Naive thymus-derived CD4-positive, alpha-beta T cell (primary cell): ENCODE measurements around the gene PDE4D. TPM values are rescaled to one million over a fixed set of nuclear protein-coding genes. Genes with fewer than 3 reads are reported as not detected.
A peak's percentile ranks its signal among the peaks of the same experiment; 100 is the strongest.

Source experiments
- ATAC-seq: fragments of 150-1000 bp; cut with Tn5 transposase; 2 replicates; pipeline ENCODE4 v1.10.0; 2021; ENCODE audit warnings: mild to moderate bottlenecking, moderate library complexity
- CTCF ChIA-PET: fragments of 350-600 bp; sonication (Branson Sonifier 250); formaldehyde crosslinking; loops from one replicate; lab custom pipeline; 2021; ENCODE audit warnings: antibody characterized with exemption; lab: Charles Lee
- POLR2A ChIA-PET: fragments of 350-600 bp; sonication (Branson Sonifier 250); formaldehyde crosslinking; loops from one replicate; lab custom pipeline; 2021; ENCODE audit warnings: antibody characterized with exemption, inconsistent platforms; lab: Charles Lee
- DNase-seq, 9 donors: peaks; one replicate each; pipeline versions ENCODE4 v3.0.0 to v3.0.0-alpha.2; 2020 to 2022; ENCODE audit warnings: mixed read lengths in 1 of 9
- H3K27ac ChIP-seq: one replicate; pipeline ENCODE4 v1.7.0; 2013; ENCODE audit warnings: mild to moderate bottlenecking, low read depth, low read length, moderate library complexity
- H3K27me3 ChIP-seq, 2 donors: one replicate each; pipeline ENCODE4 v1.7.0; 2013; ENCODE audit warnings: low read length in 2 of 2, mild to moderate bottlenecking in 2 of 2, moderate library complexity in 2 of 2; ENCODE audit not compliant: control insufficient read depth in 2 of 2, insufficient read depth in 2 of 2
- H3K36me3 ChIP-seq, 3 experiments: 1 replicate in 2 of 3; 2 replicates in 1 of 3; pipeline ENCODE4 v1.7.0; 2013; ENCODE audit warnings: low read length in 3 of 3, mild to moderate bottlenecking in 3 of 3, moderate library complexity in 1 of 3; ENCODE audit not compliant: insufficient read depth in 3 of 3, control insufficient read depth in 2 of 3
- H3K4me1 ChIP-seq, 2 donors: one replicate each; pipeline ENCODE4 v1.7.0; 2013; ENCODE audit warnings: low read length in 2 of 2, mild to moderate bottlenecking in 2 of 2, moderate library complexity in 1 of 2; ENCODE audit not compliant: control insufficient read depth in 2 of 2, insufficient read depth in 2 of 2
- H3K4me3 ChIP-seq: 2 replicates; pipeline ENCODE4 v1.7.0; 2013; ENCODE audit warnings: mild to moderate bottlenecking, low read length
- H3K9me3 ChIP-seq, 3 experiments: 1 replicate in 2 of 3; 2 replicates in 1 of 3; pipeline ENCODE4 v1.7.0; 2013; ENCODE audit warnings: low read length in 3 of 3; ENCODE audit not compliant: control insufficient read depth in 2 of 3
- H3K27ac Mint-ChIP-seq, 9 donors: one replicate each; pipeline ENCODE4 v1.8.0; 2020 to 2022; ENCODE audit warnings: mixed read lengths in 9 of 9, mild to moderate bottlenecking in 8 of 9, moderate library complexity in 5 of 9, inconsistent platforms in 2 of 9
- H3K27me3 Mint-ChIP-seq, 5 donors: one replicate each; pipeline ENCODE4 v1.8.0; 2021 to 2022; ENCODE audit warnings: mixed read lengths in 5 of 5, mild to moderate bottlenecking in 1 of 5
- H3K36me3 Mint-ChIP-seq, 5 donors: one replicate each; pipeline ENCODE4 v1.8.0; 2020 to 2022; ENCODE audit warnings: mixed read lengths in 5 of 5, mild to moderate bottlenecking in 3 of 5, inconsistent platforms in 1 of 5
- H3K4me1 Mint-ChIP-seq, 7 donors: one replicate each; pipeline ENCODE4 v1.8.0; 2020 to 2022; ENCODE audit warnings: mixed read lengths in 7 of 7, mild to moderate bottlenecking in 3 of 7, inconsistent platforms in 1 of 7
- H3K4me3 Mint-ChIP-seq, 10 donors: one replicate each; pipeline ENCODE4 v1.8.0; 2020 to 2022; ENCODE audit warnings: mild to moderate bottlenecking in 10 of 10, mixed read lengths in 10 of 10, moderate library complexity in 6 of 10, inconsistent platforms in 2 of 10
- H3K9me3 Mint-ChIP-seq, 11 donors: one replicate each; pipeline ENCODE4 v1.8.0; 2020 to 2022; ENCODE audit warnings: mixed read lengths in 11 of 11, mild to moderate bottlenecking in 4 of 11, inconsistent platforms in 1 of 11, moderate library complexity in 1 of 11
- intact Hi-C, 2 donors: fragments of 100-400 bp; cut with micrococcal nuclease; formaldehyde crosslinking; loops; one replicate each; pipeline ENCODE4 v1.15.1; 2023
- polyA plus RNA-seq, 2 donors: library from polyadenylated mRNA; unstranded; fragments of 300-500 nt; fragmentation: Illumina TruSeq; gene quantifications; one replicate each; pipeline ENCODE4 v1.2.3, GENCODE V29; 2021
- total RNA-seq, 6 experiments: library from RNA in 5 of 6; stranded (reverse) in 5 of 6; gene quantifications; 1 replicate in 5 of 6; 2 replicates in 1 of 6; pipeline ENCODE4 v1.2.3 and lab custom pipeline; 2021 to 2026

PDE4D gene
- total and polyA plus RNA-seq, 7 experiments from 2014 or later, result 4.9 to 102 (median 38.8) TPM

DNA sequence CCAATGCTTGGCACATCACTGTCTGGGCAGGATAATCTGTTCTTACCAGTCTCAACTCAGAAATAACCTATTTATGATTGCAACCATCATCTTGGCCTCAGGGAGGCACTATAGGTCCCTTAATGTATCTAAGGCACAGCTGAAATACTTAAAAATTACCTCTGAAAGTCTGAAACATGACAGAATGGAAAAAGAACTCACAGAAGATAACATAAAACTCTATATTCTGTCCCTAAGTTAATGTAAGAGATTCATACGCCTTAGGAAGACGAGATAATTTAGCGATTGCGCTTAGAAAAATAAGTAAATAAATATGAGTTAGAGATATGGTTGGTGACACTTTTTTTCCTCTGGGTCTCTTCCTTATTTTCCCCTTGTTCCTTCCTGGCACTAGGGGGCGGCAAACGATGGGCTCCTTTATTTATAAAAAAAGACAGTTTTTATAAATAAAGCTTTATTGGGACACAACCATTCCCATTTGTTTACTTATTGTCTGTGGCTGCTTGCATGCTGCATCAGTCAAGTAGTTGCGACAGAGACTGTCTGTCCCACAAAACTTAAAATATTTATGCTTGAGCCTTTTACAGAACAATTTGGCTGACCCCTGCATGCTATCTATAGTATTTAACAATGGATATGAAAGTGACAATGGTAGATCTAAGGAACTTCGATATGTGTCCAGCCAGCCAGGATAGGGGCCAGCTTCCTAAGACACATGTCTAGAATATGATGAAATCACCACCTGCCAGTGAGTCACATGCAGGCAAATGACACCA lies 79.6 kb downstream of the PDE4D start:
- intact Hi-C loops, result loop anchor here (5.0 to 10.0 kb wide), 5 partner anchors 351 to 1143 kb away; no protein-coding TSS in a partner anchor
- H3K4me3 Mint-ChIP-seq, result no peak overlapping the region
- H3K9me3 Mint-ChIP-seq, result no peaks in the 10 kb centered on the region

DNA sequence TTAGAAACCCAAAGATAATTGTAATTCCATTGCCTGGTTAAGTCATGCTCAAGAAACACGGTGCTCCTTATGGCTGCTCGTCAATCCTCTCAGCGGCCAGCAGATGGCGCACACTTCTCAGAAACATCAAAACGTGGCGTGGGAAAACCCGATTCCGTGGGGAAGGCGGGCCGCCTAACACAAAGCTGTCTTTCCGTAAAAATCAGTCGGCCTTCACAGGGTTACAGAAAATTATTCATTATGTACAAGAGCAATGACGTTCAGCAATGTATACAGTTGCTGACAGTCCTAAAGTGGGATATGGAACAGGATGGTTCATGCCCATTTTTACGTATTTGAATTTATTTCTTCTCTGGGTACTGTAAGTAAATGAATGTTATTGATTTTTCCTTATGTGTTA lies 83.5 kb downstream of the PDE4D start:
- H3K4me3 ChIP-seq, result no peak overlapping the region
- Mint-ChIP-seq H3K27me3 (peaks cover 5 to 18% (median 15%) of the 10 kb centered on the region in 5 donors), H3K36me3 (no peaks in the 10 kb centered on the region), H3K4me1 (peaks cover 0 to 5% (median 1%) of the 10 kb centered on the region in 7 donors), H3K27ac (no peak overlapping the region), H3K9me3 (no peaks in the 10 kb centered on the region), H3K4me3 (peak overlapping the region in 4 of 10 donors; percentile 24 to 66 (median 42))
- ChIA-PET CTCF (interaction anchor here (0.8 to 1.3 kb wide), 5 partner anchors 11 to 858 kb away, joined by 3 to 7 read pairs (median 4); no protein-coding TSS in a partner anchor), POLR2A (no interaction called here)
- no peaks in the 10 kb centered on the region for H3K36me3 ChIP-seq
- no peak overlapping the region for H3K27ac ChIP-seq
- H3K27me3 ChIP-seq, result no peaks in the 10 kb centered on the region
- no peaks in the 10 kb centered on the region for H3K4me1 ChIP-seq
- DNase-seq, result peak in 8 of 9 donors; percentile 25 to 58 (median 40)
- peak; percentile 73 for ATAC-seq
- intact Hi-C loops, result loop anchor here (1.0 to 10.0 kb wide), 6 partner anchors 355 to 1147 kb away; no protein-coding TSS in a partner anchor
- H3K9me3 ChIP-seq, result no peaks in the 10 kb centered on the region

More for the DNA sequence above, 79.6 kb downstream of the PDE4D start:
- H3K27me3 ChIP-seq, result no peaks in the 10 kb centered on the region
- CTCF ChIA-PET, result no interaction called here
- no peak overlapping the region for H3K4me3 ChIP-seq
- peak; percentile 72 for ATAC-seq
- H3K4me1 ChIP-seq, result no peaks in the 10 kb centered on the region
- no peaks in the 10 kb centered on the region for H3K9me3 ChIP-seq
- DNase-seq, result peak in 1 of 9 donors; percentile 12
- no peak overlapping the region for H3K27ac ChIP-seq
- Mint-ChIP-seq H3K27ac (no peak overlapping the region), H3K27me3 (peaks cover 15 to 18% (median 18%) of the 10 kb centered on the region in 5 donors), H3K4me1 (peaks cover 0 to 5% (median 1%) of the 10 kb centered on the region in 7 donors), H3K36me3 (no peaks in the 10 kb centered on the region)
- no peaks in the 10 kb centered on the region for H3K36me3 ChIP-seq
- POLR2A ChIA-PET, result no interaction called here

DNA sequence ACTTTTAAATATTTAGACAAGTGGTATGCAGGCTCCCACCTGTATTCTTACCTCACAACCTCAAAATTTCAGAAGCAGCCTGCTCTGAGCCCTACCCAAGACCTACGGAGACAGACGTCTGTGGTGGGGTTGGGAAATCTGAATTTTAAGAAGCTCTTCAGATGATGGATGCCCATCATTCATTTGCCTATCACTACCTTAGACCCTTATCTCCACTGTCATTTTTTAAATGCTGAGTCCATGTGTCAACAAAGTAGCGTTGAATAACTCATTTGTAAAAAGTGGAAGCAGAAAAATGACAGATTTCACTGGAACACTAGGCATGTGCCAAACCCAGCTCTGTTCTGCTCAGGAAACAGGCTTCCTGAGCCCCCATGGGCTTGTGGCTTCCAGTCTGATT lies 85.7 kb downstream of the PDE4D start:
- Mint-ChIP-seq H3K4me1 (peaks cover 0 to 5% (median 1%) of the 10 kb centered on the region in 7 donors), H3K27ac (no peak overlapping the region), H3K9me3 (no peaks in the 10 kb centered on the region), H3K4me3 (no peak overlapping the region), H3K36me3 (no peaks in the 10 kb centered on the region), H3K27me3 (peaks cover 7 to 20% (median 17%) of the 10 kb centered on the region in 5 donors)
- ATAC-seq (no peak), DNase-seq (no peak)
- POLR2A ChIA-PET, result no interaction called here
- Histone ChIP-seq H3K4me3 (no peak overlapping the region), H3K9me3 (no peaks in the 10 kb centered on the region), H3K4me1 (no peaks in the 10 kb centered on the region), H3K36me3 (no peaks in the 10 kb centered on the region), H3K27ac (no peak overlapping the region), H3K27me3 (no peaks in the 10 kb centered on the region)
- CTCF ChIA-PET, result interaction anchor here (0.6 to 1.2 kb wide), 2 partner anchors 12 to 960 kb away, joined by 3 read pairs; no protein-coding TSS in a partner anchor
- intact Hi-C loops, result no loop called here

DNA sequence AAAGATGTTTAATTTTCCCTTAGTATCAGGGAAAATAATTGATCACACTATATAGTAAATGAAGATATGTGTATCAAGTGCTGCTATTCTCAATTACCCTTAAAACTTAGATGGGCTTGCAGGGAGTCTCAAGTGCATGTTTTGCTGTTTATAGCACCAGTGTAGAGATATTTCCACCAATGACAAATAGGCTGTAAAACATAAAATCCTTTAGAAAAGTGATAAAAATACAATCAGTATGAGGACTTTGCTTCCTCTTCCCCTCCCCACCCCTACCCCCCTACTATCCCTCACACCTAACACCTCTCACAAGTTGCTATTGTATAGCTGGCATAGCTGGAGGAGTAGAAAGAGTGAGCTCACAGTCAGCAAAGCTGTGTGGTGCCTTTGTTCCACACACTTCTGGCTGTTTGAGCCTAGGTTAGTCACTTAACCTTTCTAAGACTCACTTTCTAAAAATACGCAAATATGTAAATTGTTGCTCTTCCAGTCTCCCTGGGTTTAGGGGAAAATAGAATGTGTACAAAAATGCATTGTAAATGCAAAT lies 93.1 kb downstream of the PDE4D start:
- Mint-ChIP-seq H3K4me3 (no peak overlapping the region), H3K36me3 (no peaks in the 10 kb centered on the region), H3K9me3 (no peaks in the 10 kb centered on the region), H3K4me1 (no peaks in the 10 kb centered on the region), H3K27me3 (peaks cover 0 to 11% (median 5%) of the 10 kb centered on the region in 5 donors), H3K27ac (no peak overlapping the region)
- Histone ChIP-seq H3K36me3 (no peaks in the 10 kb centered on the region), H3K4me1 (peaks cover 0 to 6% of the 10 kb centered on the region in 2 donors), H3K27ac (no peak overlapping the region), H3K4me3 (no peak overlapping the region), H3K27me3 (no peaks in the 10 kb centered on the region), H3K9me3 (no peaks in the 10 kb centered on the region)
- ATAC-seq (no peak), DNase-seq (no peak)
- POLR2A ChIA-PET, result no interaction called here
- CTCF ChIA-PET, result interaction anchor here (0.6 to 2.5 kb wide), 10 partner anchors 10 to 919 kb away, joined by 3 to 27 read pairs (median 4); no protein-coding TSS in a partner anchor
- intact Hi-C loops, result loop anchor here (1.0 to 5.0 kb wide), 8 partner anchors 128 to 928 kb away; no protein-coding TSS in a partner anchor

DNA sequence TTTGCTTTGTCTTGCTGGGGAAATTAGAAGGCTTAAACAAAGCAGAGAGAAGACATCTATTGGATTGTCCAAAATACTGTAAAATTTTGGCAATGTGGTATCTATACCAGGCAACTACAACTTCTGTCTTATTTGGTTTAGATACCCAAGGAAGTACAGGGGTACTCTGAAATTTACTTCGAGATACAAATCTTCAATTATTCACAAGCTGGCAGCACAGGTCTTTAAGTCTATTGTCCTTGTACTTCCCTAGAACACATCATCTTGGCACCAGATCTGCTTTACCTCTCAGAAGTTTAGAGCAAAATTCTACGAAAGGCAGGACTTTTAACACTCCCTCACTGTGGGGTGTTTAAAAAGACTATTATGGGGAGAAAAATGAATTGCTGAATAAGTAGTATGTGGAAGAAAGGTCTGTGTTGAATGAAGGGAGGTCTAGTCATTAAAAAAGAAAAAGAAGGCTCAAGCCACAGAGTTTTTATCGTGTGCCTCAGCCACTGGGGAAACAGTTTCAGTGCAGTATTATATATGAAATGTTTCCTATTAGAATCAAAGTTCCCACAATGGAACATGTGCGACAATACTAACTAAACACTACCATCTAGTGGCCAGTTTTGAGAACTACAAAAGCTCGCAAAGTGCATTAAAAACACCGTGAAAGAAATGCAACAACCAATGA lies 93.7 kb downstream of the PDE4D start:
- Histone ChIP-seq H3K36me3 (no peaks in the 10 kb centered on the region), H3K4me3 (no peak overlapping the region), H3K27ac (no peak overlapping the region), H3K4me1 (peaks cover 0 to 6% of the 10 kb centered on the region in 2 donors), H3K27me3 (no peaks in the 10 kb centered on the region), H3K9me3 (no peaks in the 10 kb centered on the region)
- ChIA-PET CTCF (interaction anchor here (0.6 to 2.5 kb wide), 10 partner anchors 9 to 918 kb away, joined by 3 to 27 read pairs (median 4); no protein-coding TSS in a partner anchor), POLR2A (no interaction called here)
- no peaks in the 10 kb centered on the region for H3K36me3 Mint-ChIP-seq
- no peaks in the 10 kb centered on the region for H3K4me1 Mint-ChIP-seq
- peak in 6 of 9 donors; percentile 4 to 52 (median 41) for DNase-seq
- H3K27ac Mint-ChIP-seq, result no peak overlapping the region
- H3K27me3 Mint-ChIP-seq, result peaks cover 0 to 13% (median 5%) of the 10 kb centered on the region in 5 donors
- no peaks in the 10 kb centered on the region for H3K9me3 Mint-ChIP-seq
- no peak overlapping the region for H3K4me3 Mint-ChIP-seq
- peak; percentile 84 for ATAC-seq
- intact Hi-C loops, result loop anchor here (1.0 to 5.0 kb wide), 8 partner anchors 127 to 928 kb away; no protein-coding TSS in a partner anchor
